HCT116 (cell line): ENCODE measurements around the gene CCDC146. TPM values are rescaled to one million over a fixed set of nuclear protein-coding genes. Genes with fewer than 3 reads are reported as not detected.

Source experiments
- ATAC-seq: fragments of 200-7000 bp; cut with Tn5 transposase; 2 replicates; pipeline ENCODE4 v1.9.1; 2020; ENCODE audit warnings: mild to moderate bottlenecking, moderate library complexity
- BruUV-seq: library from RNA; stranded (reverse); fragments of 400-500 nt; replicated peaks from 2 replicates; lab custom pipeline; 2021; lab: Mats Ljungman, UMichigan
- CTCF ChIA-PET: fragments of 300-600 bp; sonication (Branson Sonifier 250); formaldehyde crosslinking; loops from one replicate; lab custom pipeline; 2021; ENCODE audit warnings: antibody characterized with exemption; lab: Charles Lee
- POLR2A ChIA-PET: fragments of 300-600, 350-600 bp; sonication (Branson Sonifier 250); formaldehyde crosslinking; loops from one replicate; lab custom pipeline; 2021; ENCODE audit warnings: antibody characterized with exemption; lab: Charles Lee
- RAD21 ChIA-PET, 2 experiments: fragments of 300-600 bp; sonication (Branson Sonifier 250); formaldehyde crosslinking; loops; one replicate each; lab custom pipeline; 2023; ENCODE audit warnings: low total read pairs in 2 of 2; ENCODE audit not compliant: uncharacterized antibody in 2 of 2, unreplicated experiment in 2 of 2, low non-redundant PET in 1 of 2; lab: Charles Lee
- DNase-seq: peaks from one replicate; pipeline ENCODE4 v3.0.0-alpha.2; 2010; ENCODE audit warnings: low read depth, low spot score
- H2AFZ ChIP-seq: fragments of 200-600 bp; shearing (Covaris generic), sonication (generic); 2 replicates; pipeline ENCODE4 v1.6.1; 2017; ENCODE audit warnings: low read depth, mixed run types, mixed read lengths, antibody characterized with exemption, low read length; ENCODE audit not compliant: poor library complexity, severe bottlenecking
- H3K27ac ChIP-seq: 2 replicates; pipeline ENCODE4 v1.5.1; 2012; ENCODE audit warnings: low read depth, low read length
- H3K27me3 ChIP-seq: fragments of 200-600 bp; sonication (generic); 2 replicates; pipeline ENCODE4 v1.6.1; 2016; ENCODE audit warnings: mixed run types, low read length, mixed read lengths; ENCODE audit not compliant: insufficient read depth
- H3K36me3 ChIP-seq, 2 experiments: fragments of 200-500 bp in 1 of 2; fragments of 200-600 bp in 1 of 2; sonication (Bioruptor generic) in 1 of 2; sonication (generic) in 1 of 2; 2 replicates each; pipeline versions ENCODE4 v1.5.1 to v1.6.1; 2014 to 2016; ENCODE audit warnings: low read length in 2 of 2, inconsistent platforms in 1 of 2, mixed read lengths in 1 of 2, mixed run types in 1 of 2; ENCODE audit not compliant: insufficient read depth in 2 of 2, control insufficient read depth in 1 of 2
- H3K4me1 ChIP-seq, 2 experiments: fragments of 200-600 bp in 1 of 2; sonication (generic) in 1 of 2; 2 replicates each; pipeline versions ENCODE4 v1.5.1 to v1.6.1; 2012 to 2017; ENCODE audit warnings: low read length in 2 of 2, inconsistent platforms in 1 of 2, mild to moderate bottlenecking in 1 of 2, mixed read lengths in 1 of 2, mixed run types in 1 of 2, moderate library complexity in 1 of 2; ENCODE audit not compliant: insufficient read depth in 2 of 2, control insufficient read depth in 1 of 2
- H3K4me2 ChIP-seq: fragments of 200-600 bp; sonication (generic); 2 replicates; pipeline ENCODE4 v1.6.1; 2017; ENCODE audit warnings: mixed run types, low read length, mixed read lengths
- H3K4me3 ChIP-seq, 2 experiments: fragments of 200-600 bp in 1 of 2; sonication (generic) in 1 of 2; replicated peaks in 1 of 2; 2 replicates each; pipeline ENCODE4 v1.5.1; 2011 to 2016; ENCODE audit warnings: low read length in 2 of 2, control low read depth in 1 of 2, low read depth in 1 of 2, mild to moderate bottlenecking in 1 of 2, mixed read lengths in 1 of 2, mixed run types in 1 of 2
- H3K79me2 ChIP-seq: fragments of 200-600 bp; sonication (generic); 2 replicates; pipeline ENCODE4 v1.6.1; 2017; ENCODE audit warnings: mild to moderate bottlenecking, mixed run types, low read length, moderate library complexity, mixed read lengths; ENCODE audit not compliant: insufficient read depth
- H3K9ac ChIP-seq: fragments of 200-600 bp; sonication (generic); 2 replicates; pipeline ENCODE4 v1.6.1; 2016; ENCODE audit warnings: low read length, mixed read lengths
- H3K9me2 ChIP-seq: fragments of 200-600 bp; sonication (generic), shearing (Covaris generic); 2 replicates; pipeline ENCODE4 v1.6.1; 2017; ENCODE audit warnings: mixed run types, mild to moderate bottlenecking, moderate library complexity; ENCODE audit not compliant: insufficient read depth
- H3K9me3 ChIP-seq, 2 experiments: fragments of 200-500 bp in 1 of 2; fragments of 200-600 bp in 1 of 2; sonication (Bioruptor generic) in 1 of 2; sonication (generic) in 1 of 2; 2 replicates each; pipeline ENCODE4 v1.6.1; 2014 to 2017; ENCODE audit warnings: low read length in 2 of 2, mixed read lengths in 2 of 2, inconsistent platforms in 1 of 2, low read depth in 1 of 2, mild to moderate bottlenecking in 1 of 2, mixed run types in 1 of 2, moderate library complexity in 1 of 2; ENCODE audit not compliant: control insufficient read depth in 1 of 2, insufficient read depth in 1 of 2
- H4K20me1 ChIP-seq: fragments of 200-600 bp; sonication (generic), shearing (Covaris generic); 2 replicates; pipeline ENCODE4 v1.6.1; 2017; ENCODE audit warnings: mixed run types, mild to moderate bottlenecking, moderate library complexity; ENCODE audit not compliant: insufficient read depth
- CBX3 ChIP-seq: IDR thresholded peaks from 2 replicates; pipeline ENCODE4 v1.6.1; 2012; ENCODE audit warnings: low read depth
- ELF1 ChIP-seq: IDR thresholded peaks from 2 replicates; pipeline ENCODE4 v1.6.1; 2012; ENCODE audit warnings: low read depth, borderline replicate concordance
- FOSL1 ChIP-seq: IDR thresholded peaks from 2 replicates; pipeline ENCODE4 v1.6.1; 2012; ENCODE audit warnings: low read depth
- POLR2AphosphoS5 ChIP-seq: IDR thresholded peaks from 2 replicates; pipeline ENCODE4 v1.6.1; 2011; ENCODE audit warnings: mild to moderate bottlenecking, low read depth, low read length, moderate library complexity
- REST ChIP-seq: IDR thresholded peaks from 2 replicates; pipeline ENCODE4 v1.6.1; 2012; ENCODE audit warnings: low read depth
- YY1 ChIP-seq: IDR thresholded peaks from 2 replicates; pipeline ENCODE4 v1.6.1; 2011; ENCODE audit warnings: low read length, low read depth, moderate library complexity, mild to moderate bottlenecking; ENCODE audit not compliant: insufficient replicate concordance; ENCODE audit errors: extremely low read depth
- ZFX ChIP-seq: fragments of 450-650 bp; IDR thresholded peaks from 2 replicates; pipeline ENCODE4 v1.6.1; 2017
- intact Hi-C: fragments of 100-400 bp; cut with micrococcal nuclease; formaldehyde crosslinking; loops from 2 replicates; pipeline ENCODE4 v1.10.0; 2022
- total RNA-seq: library from RNA; stranded (reverse); gene quantifications from one replicate; pipeline ENCODE4 v1.2.1, GENCODE V29; 2021; ENCODE audit not compliant: unreplicated experiment
- TF ChIP-seq, protein P1 (sequence below): IDR thresholded peaks from 2 replicates; pipeline ENCODE4 v1.6.1; 2012
- TF ChIP-seq, protein P2 (sequence below): IDR thresholded peaks from 2 replicates; pipeline ENCODE4 v1.6.1; 2012

Gene CCDC146
- total RNA-seq, 1 experiment from 2014 or later: 6.3 TPM

DNA sequence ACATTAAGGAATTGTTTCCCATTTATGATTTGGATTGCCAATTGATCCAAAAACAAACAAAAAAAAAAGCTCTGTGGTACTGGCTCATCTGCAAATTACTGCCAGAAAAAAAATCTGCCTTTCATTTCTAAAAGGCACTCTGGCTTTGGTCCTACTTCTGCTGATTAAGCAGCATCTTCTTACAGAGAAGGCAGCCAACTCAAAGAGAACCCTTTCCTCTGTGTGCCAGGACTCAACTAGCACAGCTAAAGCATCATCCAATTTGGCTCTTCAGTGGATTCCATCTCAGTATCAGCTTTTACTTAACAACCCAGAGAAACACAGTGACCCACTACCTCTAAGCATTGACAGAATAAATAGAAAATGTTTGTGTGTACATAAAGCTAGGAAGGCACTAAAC lies 213.2 kb downstream of the CCDC146 start:
- Histone ChIP-seq H2AFZ (no peak overlapping the region), H3K9ac (no peak overlapping the region), H3K4me3 (no peak overlapping the region), H3K9me3 (no peaks in the 10 kb centered on the region), H3K9me2 (no peaks in the 10 kb centered on the region), H3K36me3 (no peaks in the 10 kb centered on the region), H3K27ac (no peak overlapping the region), H3K79me2 (no peaks in the 10 kb centered on the region), H3K27me3 (no peaks in the 10 kb centered on the region), H3K4me2 (no peak overlapping the region), H4K20me1 (no peaks in the 10 kb centered on the region), H3K4me1 (peaks cover 0 to 8% of the 10 kb centered on the region in 2 experiments; a peak in 2 of 4 replicates)
- no peak for DNase-seq
- no peak for ATAC-seq
- intact Hi-C loops: no loop called here
- ChIA-PET RAD21 (no interaction called here), CTCF (no interaction called here), POLR2A (no interaction called here)
- no TSS peak for BruUV-seq
- TF ChIP-seq REST (no peak), ZFX (no peak), ELF1 (no peak), YY1 (no peak), FOSL1 (no peak), CBX3 (no peak), POLR2AphosphoS5 (no peak)
- TF ChIP-seq, protein P1, sequence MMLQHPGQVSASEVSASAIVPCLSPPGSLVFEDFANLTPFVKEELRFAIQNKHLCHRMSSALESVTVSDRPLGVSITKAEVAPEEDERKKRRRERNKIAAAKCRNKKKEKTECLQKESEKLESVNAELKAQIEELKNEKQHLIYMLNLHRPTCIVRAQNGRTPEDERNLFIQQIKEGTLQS: no peak
- TF ChIP-seq, protein P2, sequence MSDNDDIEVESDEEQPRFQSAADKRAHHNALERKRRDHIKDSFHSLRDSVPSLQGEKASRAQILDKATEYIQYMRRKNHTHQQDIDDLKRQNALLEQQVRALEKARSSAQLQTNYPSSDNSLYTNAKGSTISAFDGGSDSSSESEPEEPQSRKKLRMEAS: no peak
